HCT116 (cell line): ENCODE data around the gene SAMD10.

Source experiments
- CEBPB ChIP-seq: IDR thresholded peaks from 2 replicates; pipeline ENCODE4 v1.6.1; 2012; ENCODE audit warnings: low read depth
- CTCF ChIP-seq, 3 experiments: fragments of 200-600 bp in 1 of 3; sonication (generic) in 1 of 3; IDR thresholded peaks in 2 of 3; conservative IDR thresholded peaks in 1 of 3; 2 replicates each; pipeline ENCODE4 v1.5.1; 2012 to 2017; ENCODE audit warnings: low read depth in 2 of 3, low read length in 2 of 3, antibody characterized with exemption in 1 of 3, borderline replicate concordance in 1 of 3, control low read depth in 1 of 3, mild to moderate bottlenecking in 1 of 3, mixed read lengths in 1 of 3, mixed run types in 1 of 3, moderate library complexity in 1 of 3; ENCODE audit not compliant: insufficient read depth in 1 of 3
- EZH2 ChIP-seq: fragments of 200-600 bp; sonication (generic); IDR thresholded peaks from 2 replicates; pipeline ENCODE4 v1.6.1; 2017; ENCODE audit warnings: antibody characterized with exemption, mixed run types
- JUND ChIP-seq: IDR thresholded peaks from 2 replicates; pipeline ENCODE4 v1.6.1; 2012
- MAX ChIP-seq: IDR thresholded peaks from 2 replicates; pipeline ENCODE4 v1.6.1; 2012
- POLR2A ChIP-seq: IDR thresholded peaks from 2 replicates; pipeline ENCODE4 v1.7.0; 2011; ENCODE audit warnings: borderline replicate concordance; ENCODE audit not compliant: insufficient read depth, insufficient read length; ENCODE audit errors: extremely low read depth
- POLR2AphosphoS5 ChIP-seq: IDR thresholded peaks from 2 replicates; pipeline ENCODE4 v1.6.1; 2011; ENCODE audit warnings: mild to moderate bottlenecking, low read depth, low read length, moderate library complexity
- SIN3A ChIP-seq: IDR thresholded peaks from 2 replicates; pipeline ENCODE4 v1.6.1; 2012; ENCODE audit warnings: low read depth
- YY1 ChIP-seq: IDR thresholded peaks from 2 replicates; pipeline ENCODE4 v1.6.1; 2011; ENCODE audit warnings: low read length, low read depth, moderate library complexity, mild to moderate bottlenecking; ENCODE audit not compliant: insufficient replicate concordance; ENCODE audit errors: extremely low read depth
- ZNF274 ChIP-seq: fragments of 200-500 bp; sonication (Bioruptor generic); IDR thresholded peaks from 2 replicates; pipeline ENCODE4 v1.6.1; 2014; ENCODE audit warnings: mild to moderate bottlenecking, low read depth, low read length, inconsistent platforms

GRCh38 chr20:64027981-64028685 lies 48.7 kb upstream of the SAMD10 start:
- no peak for TF ChIP-seq POLR2AphosphoS5
- TF ChIP-seq CTCF (IDR thresholded peaks at IDR 0.05 in 2 of 3, conservative IDR thresholded peaks at IDR 0.05 in 1 of 3; ENCODE audit: borderline replicate concordance in 1 of 3, insufficient read depth in 1 of 3, low read depth in 2 of 3, low read length in 2 of 3): no peak
- no peak for TF ChIP-seq JUND
- no peak for TF ChIP-seq EZH2
- TF ChIP-seq MAX: no peak
- no peak for TF ChIP-seq YY1
- TF ChIP-seq ZNF274: no peak
- TF ChIP-seq SIN3A: no peak
- no peak for TF ChIP-seq POLR2A
- TF ChIP-seq CEBPB: no peak
